HG02678 (cell line): ENCODE measurements around the gene COX15.
A peak's percentile ranks its signal among the peaks of the same experiment; 100 is the strongest.
"Not testable (repeated sequence)": the region's sequence is repeated elsewhere in the genome, so short reads cannot be mapped to it uniquely, and the experiment has no call there.

ENCODE experiments used
- ATAC-seq: cut with Tn5 transposase; IDR thresholded peaks from one replicate; pipeline ENCODE4 v1.9.1; 2021; ENCODE audit warnings: mild to moderate bottlenecking, moderate library complexity; ENCODE audit not compliant: unreplicated experiment

The COX15 gene

DNA sequence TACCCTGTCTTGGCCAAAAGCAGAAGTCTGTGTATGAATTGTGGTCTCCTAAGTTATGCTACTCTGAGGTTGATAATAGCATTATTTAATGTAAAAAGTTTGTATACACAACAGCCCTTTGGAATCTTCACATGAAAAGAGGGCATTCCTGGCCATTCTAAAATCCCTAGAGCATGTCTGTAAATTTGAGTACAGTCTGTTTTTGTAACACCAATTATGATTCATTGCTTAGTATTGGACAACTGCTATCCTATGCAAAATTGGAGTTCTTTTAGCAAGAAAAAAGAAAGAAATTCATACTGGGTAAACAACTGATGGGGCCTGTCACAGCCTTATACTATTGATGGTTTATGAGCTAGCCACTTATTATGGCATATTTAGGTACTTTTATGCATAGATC is 10.3 kb upstream of the COX15 start:
- no peak for ATAC-seq

DNA sequence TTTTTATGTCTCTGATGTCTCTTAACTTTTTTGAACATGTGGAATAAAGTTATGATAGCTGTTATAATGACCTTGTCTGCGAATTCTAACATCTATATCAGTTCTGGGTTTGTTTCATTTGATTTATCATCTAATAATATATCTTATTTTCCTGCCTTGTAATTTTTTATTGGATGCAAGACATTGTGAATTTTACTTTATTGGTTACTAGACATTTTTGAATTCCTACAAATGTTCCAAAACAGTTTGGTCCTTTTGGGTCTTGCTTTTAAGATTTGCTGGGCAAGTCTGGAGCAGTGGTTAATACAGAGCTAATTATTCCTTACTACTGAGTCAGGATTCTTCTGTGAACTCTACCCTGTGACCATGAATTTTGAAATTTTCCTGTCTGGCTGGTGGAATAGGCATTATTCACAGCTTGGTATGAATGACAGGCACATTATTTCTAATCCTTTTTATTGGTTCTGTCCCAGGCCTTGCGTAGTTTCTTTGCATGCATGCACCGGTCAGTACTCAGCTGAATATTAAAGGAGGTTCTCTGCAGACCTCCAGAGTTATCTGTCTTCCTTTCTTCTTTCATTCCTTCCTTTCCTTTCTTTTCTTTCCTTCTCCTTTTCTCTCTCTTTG is 9.1 kb upstream of the COX15 start:
- no peak for ATAC-seq

DNA sequence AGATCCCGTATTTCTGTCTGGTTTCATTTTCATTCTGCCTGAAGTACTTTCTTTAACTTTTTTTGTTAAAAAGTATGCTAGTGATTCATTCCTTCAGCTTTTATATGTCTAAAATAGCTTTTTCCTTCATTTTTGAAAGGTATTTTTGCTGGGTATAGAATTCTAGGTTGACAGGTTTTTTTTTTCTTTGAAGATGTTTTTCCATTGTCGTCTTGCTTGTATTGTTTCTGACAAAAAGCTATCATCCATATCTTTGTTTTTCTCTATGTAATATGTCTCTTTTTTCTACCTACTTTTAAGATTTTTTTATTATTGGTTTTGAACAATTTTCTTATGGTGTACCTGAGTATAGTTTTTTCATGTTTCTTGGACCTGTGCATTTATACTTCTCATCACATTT is 8.3 kb upstream of the COX15 start:
- no peak for ATAC-seq

DNA sequence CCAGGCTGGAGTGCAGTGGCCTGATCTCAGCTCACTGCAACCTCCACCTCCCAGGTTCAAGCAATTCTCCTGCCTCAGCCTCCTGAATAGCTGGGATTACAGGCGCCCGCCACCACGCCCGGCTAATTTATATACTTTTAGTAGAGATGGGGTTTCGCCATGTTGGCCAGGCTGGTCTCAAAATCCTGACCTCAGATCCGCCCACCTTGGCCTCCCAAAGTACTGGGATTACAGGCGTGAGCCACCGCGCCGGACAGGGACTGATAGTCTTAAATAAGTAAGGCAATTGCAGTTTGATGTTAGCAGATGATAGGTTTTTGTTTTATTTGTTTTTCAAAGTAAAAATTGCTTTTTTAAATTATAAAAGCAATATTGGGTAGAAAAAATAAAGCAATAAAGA is 2.2 kb upstream of the COX15 start:
- ATAC-seq = not testable (repeated sequence)

DNA sequence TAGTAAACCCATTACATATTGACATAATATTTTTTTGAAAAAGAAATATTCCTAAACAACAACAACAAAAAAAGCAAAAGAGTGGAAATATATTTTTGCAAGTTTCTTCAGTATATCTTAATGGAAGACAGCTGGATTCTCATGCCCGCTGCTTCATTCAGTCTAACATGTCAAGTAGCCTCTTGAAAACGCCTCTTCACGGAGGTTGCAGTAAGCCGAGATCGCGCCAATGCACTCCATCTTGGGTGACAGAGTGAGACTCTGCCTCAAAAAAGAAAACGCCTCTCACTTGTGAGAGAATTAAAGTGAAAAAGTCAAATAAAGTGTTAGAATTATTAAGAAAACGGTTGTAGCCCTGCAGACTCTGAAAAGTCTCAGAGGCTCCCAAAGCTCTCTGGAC is 1.4 kb upstream of the COX15 start:
- ATAC-seq = no peak

DNA sequence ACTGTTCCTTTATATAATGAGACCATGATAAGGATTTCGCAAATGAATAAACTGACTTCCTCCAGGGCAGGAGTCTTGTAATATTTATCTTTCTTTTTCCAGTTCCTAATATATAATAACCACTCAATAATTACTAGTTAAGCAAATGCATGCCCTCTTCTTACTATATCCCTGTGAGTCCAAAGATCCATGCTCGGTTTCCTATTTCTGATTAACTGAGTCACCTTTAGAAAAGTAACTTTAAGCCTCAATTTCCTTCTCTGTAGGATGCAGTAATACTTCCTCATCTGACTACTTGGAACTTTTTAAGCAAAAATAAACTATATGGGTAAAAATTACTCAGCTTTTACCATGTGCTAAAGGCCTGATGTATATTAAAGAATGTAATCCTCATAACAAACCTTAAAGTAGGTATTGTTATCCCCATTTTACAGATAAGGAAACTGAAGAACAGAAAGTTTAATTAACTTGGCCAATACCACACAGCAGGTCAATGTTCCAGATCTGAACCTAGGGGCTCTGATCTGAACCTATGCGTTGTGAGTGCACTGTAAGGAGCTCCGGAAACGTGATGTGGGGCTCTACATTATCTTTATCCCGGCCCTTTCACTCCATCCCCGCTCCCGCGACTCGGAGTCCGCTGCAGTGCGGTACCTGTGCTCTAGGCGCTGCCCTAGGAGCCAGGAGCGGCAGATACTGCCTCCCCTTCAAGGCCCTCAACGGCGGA is 458 bp downstream of the COX15 start:
- peak; percentile 37 for ATAC-seq

DNA sequence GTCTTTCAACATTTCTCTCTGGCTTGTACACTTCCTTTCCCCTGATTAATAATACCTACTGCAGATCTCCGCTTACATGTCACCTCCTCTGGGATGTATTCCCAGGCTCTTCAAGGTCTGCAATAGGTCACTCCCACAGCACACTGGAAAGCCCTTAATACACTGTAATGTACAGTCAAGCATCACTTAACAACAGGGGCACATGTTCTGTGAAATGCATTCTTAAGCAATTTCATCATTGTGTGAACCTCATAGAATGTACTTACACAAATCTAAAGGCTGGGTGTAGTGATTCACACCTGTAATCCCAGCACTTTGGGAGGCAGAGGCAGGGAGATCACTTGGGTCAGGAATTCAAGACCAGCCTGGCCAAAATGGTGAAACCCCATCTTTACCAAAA is 1.9 kb downstream of the COX15 start:
- ATAC-seq = no peak

DNA sequence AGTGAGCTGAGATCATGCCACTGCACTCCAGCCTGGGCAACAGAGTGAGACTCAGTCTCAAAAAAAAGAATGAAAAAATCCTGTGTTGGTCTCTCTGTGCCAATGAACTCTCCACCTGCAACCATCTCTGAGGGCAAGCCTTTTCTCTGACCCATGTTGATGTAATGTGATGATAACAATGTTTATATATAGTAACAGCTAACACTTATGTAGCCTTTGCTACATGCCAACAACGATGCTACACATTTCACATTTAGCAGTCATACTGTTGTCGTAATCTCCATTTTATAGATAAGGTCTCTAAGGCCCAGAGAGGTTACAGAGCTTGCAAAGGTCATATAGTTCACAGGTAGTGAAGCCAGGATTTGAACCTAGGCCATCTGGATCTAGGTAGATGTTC is 11.5 kb downstream of the COX15 start:
- ATAC-seq = no peak

- ATAC-seq = no peak
Observed at GRCh38 chr10:99714446-99714845, 17.5 kb downstream of the COX15 start.

DNA sequence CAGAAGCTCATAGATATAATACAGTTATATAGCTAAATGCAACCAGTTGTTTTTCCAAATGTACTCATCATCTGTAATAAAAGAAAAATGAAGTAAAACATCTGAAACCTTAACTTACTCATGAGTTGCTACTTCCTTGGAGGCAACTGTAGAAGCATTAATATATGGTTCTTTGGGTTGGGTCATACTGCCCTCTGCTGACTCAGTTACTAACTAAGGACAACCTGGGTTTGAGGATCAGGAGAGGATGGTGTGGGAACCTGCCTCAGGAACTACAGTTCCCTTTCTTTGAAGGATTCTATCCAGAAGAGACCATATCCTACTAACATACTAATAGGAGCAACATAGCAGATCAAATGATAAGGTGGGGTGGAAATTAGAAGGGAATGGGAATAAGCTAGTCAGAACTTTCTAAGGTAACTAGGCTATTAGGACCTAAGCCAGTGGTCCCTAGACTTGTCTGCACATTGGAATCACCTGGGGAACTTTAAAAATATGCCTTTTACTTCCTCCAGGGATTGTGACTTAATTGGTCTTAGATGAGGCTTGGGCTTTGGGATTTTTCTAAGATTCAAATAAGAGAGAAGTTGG is 20.7 kb downstream of the COX15 start:
- ATAC-seq = peak; percentile 56

- no peak for ATAC-seq
Observed at GRCh38 chr10:99709480-99710229, 22.3 kb downstream of the COX15 start.

GRCh38 chr10:99708428-99709012 is 23.4 kb downstream of the COX15 start:
- no peak for ATAC-seq

DNA sequence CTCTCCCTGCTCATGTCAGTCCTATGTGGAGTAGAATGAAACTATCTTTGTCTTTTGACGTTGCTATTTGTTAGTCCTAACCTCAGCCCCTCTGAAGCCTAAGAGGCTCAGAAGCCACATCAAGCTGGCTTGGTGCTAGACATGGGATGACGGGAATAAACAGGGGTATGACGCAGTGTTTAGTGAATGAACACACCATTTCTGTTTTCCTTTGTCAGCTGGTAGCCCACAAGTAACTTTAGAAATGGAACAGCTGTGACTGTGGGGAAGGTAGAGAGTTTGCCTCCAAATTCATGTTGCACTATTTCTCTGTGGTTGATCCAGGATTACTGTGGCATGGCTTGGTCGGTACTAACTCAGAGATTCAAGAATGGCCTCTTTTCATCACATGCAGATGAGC is 31.3 kb downstream of the COX15 start:
- no peak for ATAC-seq

DNA sequence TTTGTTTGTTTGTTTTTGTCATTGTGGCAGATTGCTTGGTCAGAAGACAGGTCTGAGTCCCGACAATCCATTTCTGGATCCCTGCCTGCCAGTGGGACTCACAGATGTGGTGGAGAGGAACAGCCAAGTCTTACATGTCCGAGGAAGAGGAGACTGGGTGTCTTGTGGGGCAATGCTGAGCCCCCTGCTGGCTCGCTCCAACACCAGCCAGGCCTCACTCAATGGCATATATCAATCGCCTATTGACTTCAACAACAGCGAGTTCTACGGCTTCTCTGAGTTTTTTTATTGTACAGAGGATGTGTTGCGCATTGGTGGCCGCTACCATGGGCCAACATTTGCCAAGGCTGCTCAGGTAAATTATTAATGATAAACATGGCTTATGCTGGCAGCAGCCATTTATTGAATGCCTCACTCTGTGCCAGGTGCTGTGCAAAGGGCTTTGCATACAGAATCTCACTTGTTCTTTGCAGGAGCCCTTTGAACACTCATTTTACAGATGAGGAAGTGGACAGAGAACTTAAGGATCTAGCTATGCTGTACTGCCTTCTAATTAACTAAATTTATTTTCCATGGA is 33.3 kb downstream of the COX15 start:
- no peak for ATAC-seq

GRCh38 chr10:99695761-99696160 is 36.2 kb downstream of the COX15 start:
- no peak for ATAC-seq

GRCh38 chr10:99693933-99694583 is 37.9 kb downstream of the COX15 start:
- ATAC-seq = no peak

DNA sequence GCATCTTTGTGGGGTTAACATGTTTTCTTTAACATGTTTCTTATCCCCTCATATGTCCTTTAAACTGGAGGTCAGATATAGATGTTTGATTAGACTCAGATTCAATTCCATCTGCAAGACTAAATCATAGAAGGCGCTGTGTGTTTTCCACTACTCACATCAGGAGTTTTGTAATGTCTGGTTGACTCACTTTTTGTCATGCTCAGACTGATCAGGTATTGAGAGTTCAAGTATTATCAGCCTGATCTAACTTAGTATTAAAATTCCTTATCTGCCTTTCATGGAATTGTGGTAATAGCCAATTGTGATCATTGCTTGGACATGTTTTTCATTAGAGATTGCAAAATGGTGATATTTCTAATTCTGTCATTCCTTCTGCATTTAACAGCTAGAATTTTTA is 42.5 kb downstream of the COX15 start:
- no peak for ATAC-seq

DNA sequence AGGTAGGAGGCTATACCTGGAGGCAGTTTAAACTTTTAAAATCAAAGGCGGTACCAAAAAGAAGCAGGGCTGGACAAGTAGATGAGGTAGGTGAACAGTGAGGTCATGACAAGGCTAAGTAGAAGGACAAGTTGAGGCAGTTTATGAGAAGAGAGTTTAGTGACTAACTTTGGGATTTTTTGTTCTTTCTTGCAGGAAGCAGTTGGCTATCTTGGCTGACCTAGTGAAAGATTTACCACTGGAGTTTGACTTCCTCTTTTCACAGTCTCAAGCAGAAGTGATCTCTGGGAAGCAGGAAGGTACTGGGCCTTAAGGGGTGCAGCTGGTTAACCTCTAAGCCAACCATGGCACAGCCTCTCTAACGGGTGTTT is 46.3 kb downstream of the COX15 start:
- ATAC-seq = peak; percentile 91

DNA sequence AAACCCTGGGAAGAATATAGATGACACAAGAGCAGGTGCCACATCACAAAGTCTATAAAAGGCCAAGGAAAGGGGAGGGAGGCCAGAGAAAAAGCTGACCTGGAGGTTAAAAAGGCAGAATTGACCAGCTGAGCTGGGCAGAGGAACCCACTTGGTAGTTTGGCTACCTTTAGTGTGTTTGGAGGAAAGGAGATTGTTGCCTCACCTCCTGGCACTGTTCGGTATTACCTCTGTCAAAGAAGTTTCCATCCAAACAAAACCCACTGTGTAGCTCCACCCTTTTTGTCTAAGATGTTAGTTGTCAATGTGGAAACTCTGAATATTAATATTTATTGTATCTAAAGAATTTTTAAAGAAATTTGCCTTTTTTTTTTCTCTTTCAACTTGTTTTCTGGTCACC is 49.2 kb downstream of the COX15 start:
- no peak for ATAC-seq
